ENCODE data around the gene SNAPC4.
A peak's percentile ranks its signal among the peaks of the same experiment; 100 is the strongest.

SNAPC4 gene

DNA sequence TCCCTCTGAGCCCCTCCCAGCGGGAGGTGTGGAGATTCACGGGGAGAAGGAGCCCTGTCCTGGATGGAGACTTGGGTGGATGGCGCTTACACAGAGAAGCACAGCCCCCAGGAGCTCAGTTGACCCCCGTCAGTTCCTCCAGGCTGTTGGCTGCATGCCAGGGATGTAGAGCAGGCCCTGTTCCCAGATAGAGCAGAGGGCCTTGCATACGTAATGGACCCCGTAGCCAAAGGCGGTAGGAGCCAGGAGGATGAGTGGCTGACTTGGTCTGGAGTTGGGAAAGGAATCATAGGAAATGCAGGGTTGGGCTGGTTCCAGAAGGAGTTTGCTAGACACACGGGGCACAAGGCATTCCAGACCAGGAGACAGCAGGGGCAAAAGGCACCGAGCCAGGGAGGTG lies 13.0 kb upstream of the SNAPC4 start:
- H3K4me2 ChIP-seq (ENCODE audit: low read depth, low read length, poor library complexity, severe bottlenecking), result no peak overlapping the region
- H3F3A ChIP-seq (ENCODE audit: insufficient read depth), result no peaks in the 10 kb centered on the region
- H3K79me2 ChIP-seq (ENCODE audit: insufficient read depth, low read length), result peaks cover 44% of the 10 kb centered on the region
- no peak overlapping the region for H2AFZ ChIP-seq (ENCODE audit: low read depth, low read length, severe bottlenecking)
- H3K9ac ChIP-seq (ENCODE audit: low read length), result no peak overlapping the region
- H3K27me3 ChIP-seq (ENCODE audit: low read length), result no peaks in the 10 kb centered on the region
- 0 out of 2 replicates have a peak, but pooled peaks cover 8% of the 10 kb centered on the region for H3K36me3 ChIP-seq (ENCODE audit: low read length)
- no peak overlapping the region for H3K4me3 ChIP-seq (ENCODE audit: insufficient read depth, low read length, poor library complexity, severe bottlenecking)
- H3K9me3 ChIP-seq (ENCODE audit: insufficient read depth, low read length), result no peaks in the 10 kb centered on the region
- H3K27ac ChIP-seq (ENCODE audit: low read depth, low read length), result no peak overlapping the region
- no peaks in the 10 kb centered on the region for H3K9me2 ChIP-seq (replicated peaks; ENCODE audit: insufficient read depth, low read length)
- no peaks in the 10 kb centered on the region for H4K20me1 ChIP-seq (ENCODE audit: low read depth, low read length)
- TF ChIP-seq EZH2phosphoT487 (conservative IDR thresholded peaks at IDR 0.05; ENCODE audit: low read length), result no peak
- TF ChIP-seq, protein P1, sequence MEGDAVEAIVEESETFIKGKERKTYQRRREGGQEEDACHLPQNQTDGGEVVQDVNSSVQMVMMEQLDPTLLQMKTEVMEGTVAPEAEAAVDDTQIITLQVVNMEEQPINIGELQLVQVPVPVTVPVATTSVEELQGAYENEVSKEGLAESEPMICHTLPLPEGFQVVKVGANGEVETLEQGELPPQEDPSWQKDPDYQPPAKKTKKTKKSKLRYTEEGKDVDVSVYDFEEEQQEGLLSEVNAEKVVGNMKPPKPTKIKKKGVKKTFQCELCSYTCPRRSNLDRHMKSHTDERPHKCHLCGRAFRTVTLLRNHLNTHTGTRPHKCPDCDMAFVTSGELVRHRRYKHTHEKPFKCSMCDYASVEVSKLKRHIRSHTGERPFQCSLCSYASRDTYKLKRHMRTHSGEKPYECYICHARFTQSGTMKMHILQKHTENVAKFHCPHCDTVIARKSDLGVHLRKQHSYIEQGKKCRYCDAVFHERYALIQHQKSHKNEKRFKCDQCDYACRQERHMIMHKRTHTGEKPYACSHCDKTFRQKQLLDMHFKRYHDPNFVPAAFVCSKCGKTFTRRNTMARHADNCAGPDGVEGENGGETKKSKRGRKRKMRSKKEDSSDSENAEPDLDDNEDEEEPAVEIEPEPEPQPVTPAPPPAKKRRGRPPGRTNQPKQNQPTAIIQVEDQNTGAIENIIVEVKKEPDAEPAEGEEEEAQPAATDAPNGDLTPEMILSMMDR (IDR thresholded peaks at IDR 0.05; ENCODE audit: insufficient read depth, low read length, poor library complexity, severe bottlenecking), result no peak

- peaks cover 8% of the 10 kb centered on the region; the same call in 1 of the 2 replicates for H3K36me3 ChIP-seq (ENCODE audit: low read length)
- H3K4me3 ChIP-seq (ENCODE audit: insufficient read depth, low read length, poor library complexity, severe bottlenecking), result peak overlapping the region; percentile 84
- H3K27ac ChIP-seq (ENCODE audit: low read depth, low read length), result no peak overlapping the region
- peak overlapping the region; percentile 94 for H3K9ac ChIP-seq (ENCODE audit: low read length)
- no peaks in the 10 kb centered on the region for H3K9me3 ChIP-seq (ENCODE audit: insufficient read depth, low read length)
- peak overlapping the region; percentile 91 for H3K4me2 ChIP-seq (ENCODE audit: low read depth, low read length, poor library complexity, severe bottlenecking)
- no peak overlapping the region for H2AFZ ChIP-seq (ENCODE audit: low read depth, low read length, severe bottlenecking)
- no peaks in the 10 kb centered on the region for H3K27me3 ChIP-seq (ENCODE audit: low read length)
- no peaks in the 10 kb centered on the region for H4K20me1 ChIP-seq (ENCODE audit: low read depth, low read length)
- H3K79me2 ChIP-seq (ENCODE audit: insufficient read depth, low read length), result peaks cover 44% of the 10 kb centered on the region
- H3K9me2 ChIP-seq (replicated peaks; ENCODE audit: insufficient read depth, low read length), result no peaks in the 10 kb centered on the region
- no peak for TF ChIP-seq EZH2phosphoT487 (conservative IDR thresholded peaks at IDR 0.05; ENCODE audit: low read length)
- TF ChIP-seq, protein P1 (IDR thresholded peaks at IDR 0.05; ENCODE audit: insufficient read depth, low read length, poor library complexity, severe bottlenecking), result no peak
- H3F3A ChIP-seq (ENCODE audit: insufficient read depth), result no peaks in the 10 kb centered on the region
These were observed 11.4 kb upstream of the SNAPC4 start for GRCh38 chr9:136411378-136411777.

GRCh38 chr9:136410500-136411287 lies 10.7 kb upstream of the SNAPC4 start, which contains the start of the genes ENTR1 and PMPCA:
TSS of gene ENTR1 (minus strand) at chr9:136410614. CDS start at chr9:136410397, 217 bp downstream.
TSS of gene PMPCA (plus strand) at chr9:136410658. CDS start at chr9:136410669, 11 bp downstream.
- no peaks in the 10 kb centered on the region for H4K20me1 ChIP-seq (ENCODE audit: low read depth, low read length)
- peak within 1 kb of the TSS; percentile 90 for H3K4me3 ChIP-seq (ENCODE audit: insufficient read depth, low read length, poor library complexity, severe bottlenecking)
- H3K27me3 ChIP-seq (ENCODE audit: low read length), result no peaks in the 10 kb centered on the region
- peak within 1 kb of the TSS; percentile 63 for H2AFZ ChIP-seq (ENCODE audit: low read depth, low read length, severe bottlenecking)
- H3K9ac ChIP-seq (ENCODE audit: low read length), result peak within 1 kb of the TSS; percentile 95
- peak within 1 kb of the TSS; percentile 62 for H3K27ac ChIP-seq (ENCODE audit: low read depth, low read length)
- H3F3A ChIP-seq (ENCODE audit: insufficient read depth), result no peaks in the 10 kb centered on the region
- no peak for TF ChIP-seq EZH2phosphoT487 (conservative IDR thresholded peaks at IDR 0.05; ENCODE audit: low read length)
- TF ChIP-seq, protein P1 (IDR thresholded peaks at IDR 0.05; ENCODE audit: insufficient read depth, low read length, poor library complexity, severe bottlenecking), result no peak
- H3K9me3 ChIP-seq (ENCODE audit: insufficient read depth, low read length), result no peaks in the 10 kb centered on the region
- no peaks in the 10 kb centered on the region for H3K9me2 ChIP-seq (replicated peaks; ENCODE audit: insufficient read depth, low read length)
- peaks cover 44% of the 10 kb centered on the region for H3K79me2 ChIP-seq (ENCODE audit: insufficient read depth, low read length)
- H3K36me3 ChIP-seq (ENCODE audit: low read length), result peaks cover 8% of the 10 kb centered on the region; the same call in 1 of the 2 replicates
- H3K4me2 ChIP-seq (ENCODE audit: low read depth, low read length, poor library complexity, severe bottlenecking), result peak within 1 kb of the TSS; percentile 91
